B cell (primary cell): ENCODE data around the gene FLNA. TPM values are rescaled to one million over a fixed set of nuclear protein-coding genes. Genes with fewer than 3 reads are reported as not detected.

Experiments used
- ATAC-seq: fragments of 200-7000 bp; cut with Tn5 transposase; one replicate; pipeline ENCODE4 v1.10.0; 2021; ENCODE audit warnings: low read depth, mild to moderate bottlenecking, moderate number of reproducible peaks, moderate library complexity
- CTCF ChIA-PET: fragments of 350-600 bp; sonication (Branson Sonifier 250); formaldehyde crosslinking; loops from one replicate; lab custom pipeline; 2021; ENCODE audit warnings: antibody characterized with exemption, inconsistent platforms; lab: Charles Lee
- POLR2A ChIA-PET: fragments of 350-600 bp; sonication (Branson Sonifier 250); formaldehyde crosslinking; loops from one replicate; lab custom pipeline; 2021; ENCODE audit warnings: antibody characterized with exemption; lab: Charles Lee
- DNase-seq: peaks from one replicate; pipeline ENCODE4 v3.0.0; 2013
- H2AFZ ChIP-seq: 2 replicates; pipeline ENCODE4 v1.6.1; 2012; ENCODE audit warnings: mild to moderate bottlenecking, low read depth, low read length; ENCODE audit not compliant: insufficient read depth, poor library complexity, severe bottlenecking
- H3K27ac ChIP-seq, 2 donors: 1 replicate in 1 of 2; 2 replicates in 1 of 2; pipeline ENCODE4 v1.5.1; 2012 to 2013; ENCODE audit warnings: low read length in 2 of 2, mild to moderate bottlenecking in 2 of 2, moderate library complexity in 1 of 2
- H3K27me3 ChIP-seq, 4 experiments: fragments of 200-600 bp in 1 of 4; sonication (generic) in 1 of 4; replicated peaks in 1 of 4; 1 replicate in 2 of 4; 2 replicates in 2 of 4; pipeline versions ENCODE4 v1.6.1 to v1.7.0; 2013 to 2016; ENCODE audit warnings: low read length in 3 of 4, mild to moderate bottlenecking in 2 of 4, mixed read lengths in 1 of 4, moderate library complexity in 1 of 4; ENCODE audit not compliant: insufficient read depth in 4 of 4, control insufficient read depth in 3 of 4; ENCODE audit errors: control extremely low read depth in 1 of 4
- H3K36me3 ChIP-seq, 2 experiments: replicated peaks in 1 of 2; 1 replicate in 1 of 2; 2 replicates in 1 of 2; pipeline versions ENCODE4 v1.6.1 to v1.7.1; 2013; ENCODE audit warnings: low read length in 1 of 2; ENCODE audit not compliant: insufficient read depth in 2 of 2, control insufficient read depth in 1 of 2; ENCODE audit errors: control extremely low read depth in 1 of 2, extremely low read depth in 1 of 2
- H3K4me1 ChIP-seq, 2 donors: fragments of 200-600 bp in 1 of 2; sonication (generic) in 1 of 2; 1 replicate in 1 of 2; 2 replicates in 1 of 2; pipeline versions ENCODE4 v1.5.1 to v1.6.1; 2013 to 2017; ENCODE audit warnings: low read length in 2 of 2; ENCODE audit not compliant: control insufficient read depth in 2 of 2, insufficient read depth in 2 of 2
- H3K4me2 ChIP-seq: replicated peaks from 2 replicates; pipeline ENCODE3; 2012; ENCODE audit warnings: mild to moderate bottlenecking, low read depth, low read length; ENCODE audit not compliant: poor library complexity, severe bottlenecking
- H3K4me3 ChIP-seq, 5 experiments: fragments of 200-600 bp in 1 of 5; sonication (generic) in 1 of 5; 1 replicate in 3 of 5; 2 replicates in 2 of 5; pipeline versions ENCODE4 v1.5.1 to v1.7.0; 2011 to 2016; ENCODE audit warnings: low read length in 4 of 5, mild to moderate bottlenecking in 4 of 5, low read depth in 2 of 5, control low read depth in 1 of 5, moderate library complexity in 1 of 5; ENCODE audit not compliant: insufficient read depth in 1 of 5; ENCODE audit errors: control extremely low read depth in 1 of 5, extremely low read depth in 1 of 5
- H3K79me2 ChIP-seq: fragments of 200-600 bp; sonication (generic); one replicate; pipeline ENCODE4 v1.6.0; 2016; ENCODE audit warnings: low read length; ENCODE audit not compliant: control insufficient read depth, insufficient read depth
- H3K9ac ChIP-seq: fragments of 200-600 bp; sonication (generic); 2 replicates; pipeline ENCODE4 v1.6.1; 2017; ENCODE audit warnings: mild to moderate bottlenecking, low read length, moderate library complexity
- H3K9me3 ChIP-seq, 3 donors: one replicate each; pipeline versions ENCODE4 v1.6.1 to v1.7.1; 2013; ENCODE audit warnings: low read length in 2 of 3; ENCODE audit not compliant: control insufficient read depth in 2 of 3, insufficient read depth in 1 of 3; ENCODE audit errors: control extremely low read depth in 1 of 3
- H4K20me1 ChIP-seq: 2 replicates; pipeline ENCODE4 v1.6.0; 2012; ENCODE audit warnings: mild to moderate bottlenecking, low read length; ENCODE audit not compliant: insufficient read depth, control insufficient read depth, poor library complexity, severe bottlenecking
- H3K27ac Mint-ChIP-seq: one replicate; pipeline ENCODE4 v1.8.0; 2021; ENCODE audit warnings: mixed read lengths
- H3K27me3 Mint-ChIP-seq: one replicate; pipeline ENCODE4 v1.8.0; 2021; ENCODE audit warnings: mixed read lengths
- H3K4me1 Mint-ChIP-seq: one replicate; pipeline ENCODE4 v1.8.0; 2021; ENCODE audit warnings: mixed read lengths
- H3K4me3 Mint-ChIP-seq: one replicate; pipeline ENCODE4 v1.8.0; 2021; ENCODE audit warnings: mixed read lengths
- H3K9me3 Mint-ChIP-seq: one replicate; pipeline ENCODE4 v1.8.0; 2022; ENCODE audit warnings: mixed read lengths; ENCODE audit not compliant: insufficient read depth
- CTCF ChIP-seq: fragments of 200-600 bp; IDR thresholded peaks from one replicate; pipeline ENCODE4 v1.8.0; 2022; ENCODE audit warnings: antibody characterized with exemption, mild to moderate bottlenecking
- EZH2 ChIP-seq: IDR thresholded peaks from 2 replicates; pipeline ENCODE4 v1.6.1; 2012; ENCODE audit warnings: borderline replicate concordance, low read depth, mild to moderate bottlenecking, moderate library complexity, low read length; ENCODE audit not compliant: insufficient read depth, poor library complexity, severe bottlenecking
- WGBS: methylation state at CpG from one replicate; pipeline ENCODE4 v1.1.5; 2013; ENCODE audit warnings: missing lambda C conversion rate; ENCODE audit not compliant: insufficient coverage; 5-methylcytosine and 5-hydroxymethylcytosine counted together
- intact Hi-C: fragments of 100-400 bp; cut with micrococcal nuclease; formaldehyde crosslinking; loops from one replicate; pipeline ENCODE4 v1.10.0; 2022
- polyA plus RNA-seq: library from polyadenylated mRNA; depleted of rRNA; stranded (reverse); fragments of >200 nt; gene quantifications from 2 replicates; pipeline ENCODE4 v1.2.3, GENCODE V29; 2012
- total RNA-seq, 2 donors: library from RNA; stranded (reverse); fragments of 120-200 nt in 1 of 2; gene quantifications; 1 replicate in 1 of 2; 2 replicates in 1 of 2; pipeline versions ENCODE4 v1.2.3 to v1.2.4, GENCODE V29; 2013 to 2022

Gene FLNA
- total and polyA plus RNA-seq, 2 donors (not counting 1 experiment from before 2014, with no cell fraction given) = 342 to 510 TPM

- H3K4me1 Mint-ChIP-seq = peaks cover 7% of the 10 kb centered on the region
- no peak overlapping the region for H2AFZ ChIP-seq
- DNase-seq (no peak), ATAC-seq (no peak)
- H3K4me3 ChIP-seq = no peak overlapping the region
- H3K79me2 ChIP-seq = peaks cover 57% of the 10 kb centered on the region
- no peak overlapping the region for H3K9ac ChIP-seq
- no peak for TF ChIP-seq CTCF
- no peak for TF ChIP-seq EZH2
- intact Hi-C loops = no loop called here
- CTCF ChIA-PET = no interaction called here
- H3K4me2 ChIP-seq = no peak overlapping the region
- H3K4me3 Mint-ChIP-seq = no peak overlapping the region
- POLR2A ChIA-PET = no interaction called here
- H3K27ac Mint-ChIP-seq = peak overlapping the region; percentile 10
- no peaks in the 10 kb centered on the region for H3K27me3 ChIP-seq
- H3K9me3 Mint-ChIP-seq = no peaks in the 10 kb centered on the region
- H4K20me1 ChIP-seq = peaks cover 63% of the 10 kb centered on the region
- H3K27ac ChIP-seq = no peak overlapping the region
- H3K27me3 Mint-ChIP-seq = no peaks in the 10 kb centered on the region
- WGBS = 97% methylated on average over 16 of the region's 20 CpGs
- H3K36me3 ChIP-seq = peaks cover 0 to 85% of the 10 kb centered on the region in 2 experiments
- peaks cover 8 to 20% of the 10 kb centered on the region in 2 donors for H3K4me1 ChIP-seq
- H3K9me3 ChIP-seq = no peaks in the 10 kb centered on the region
Measured at GRCh38 chrX:154363706-154364439, 10.6 kb downstream of the FLNA start.

GRCh38 chrX:154362085-154362742 is 12.2 kb downstream of the FLNA start:
- H3K27me3 ChIP-seq = no peaks in the 10 kb centered on the region
- CTCF ChIA-PET = no interaction called here
- no peak overlapping the region for H2AFZ ChIP-seq
- no peak for TF ChIP-seq EZH2
- no peak for TF ChIP-seq CTCF
- Mint-ChIP-seq H3K4me1 (peaks cover 2% of the 10 kb centered on the region), H3K9me3 (no peaks in the 10 kb centered on the region), H3K4me3 (no peak overlapping the region), H3K27ac (no peak overlapping the region), H3K27me3 (no peaks in the 10 kb centered on the region)
- peaks cover 0 to 6% of the 10 kb centered on the region in 2 donors for H3K4me1 ChIP-seq
- no peak overlapping the region for H3K9ac ChIP-seq
- DNase-seq (no peak), ATAC-seq (no peak)
- no peak overlapping the region for H3K4me2 ChIP-seq
- H3K9me3 ChIP-seq = no peaks in the 10 kb centered on the region
- no peak overlapping the region for H3K27ac ChIP-seq
- H4K20me1 ChIP-seq = peaks cover 70% of the 10 kb centered on the region
- peaks cover 0 to 91% of the 10 kb centered on the region in 2 experiments for H3K36me3 ChIP-seq
- no peak overlapping the region for H3K4me3 ChIP-seq
- 96% methylated on average over 18 of the region's 30 CpGs for WGBS
- POLR2A ChIA-PET = no interaction called here
- peaks cover 51% of the 10 kb centered on the region for H3K79me2 ChIP-seq
- intact Hi-C loops = no loop called here
